Esophagus muscularis mucosa (tissue), 4 donors: ENCODE data around the gene RNASE8. TPM values are rescaled to one million over a fixed set of nuclear protein-coding genes. Genes with fewer than 3 reads are reported as not detected.
A peak's percentile ranks its signal among the peaks of the same experiment; 100 is the strongest.

ENCODE experiments used
- DNase-seq: peaks from one replicate; pipeline ENCODE4 v3.0.0-alpha.2; 2017; ENCODE audit errors: extremely low spot score
- H3K27ac ChIP-seq, 4 donors: fragments of 200-600 bp; sonication (generic); replicated peaks in 1 of 4; 1 replicate in 3 of 4; 2 replicates in 1 of 4; pipeline ENCODE4 v1.5.1; 2016 to 2019; ENCODE audit warnings: mild to moderate bottlenecking in 1 of 4
- H3K27me3 ChIP-seq, 4 donors: fragments of 200-600 bp; sonication (generic); one replicate each; pipeline versions ENCODE4 v1.5.1 to v1.6.0; 2016 to 2019
- H3K36me3 ChIP-seq, 4 donors: fragments of 200-600 bp; sonication (generic); one replicate each; pipeline ENCODE4 v1.5.1; 2016 to 2019
- H3K4me1 ChIP-seq, 4 donors: fragments of 200-600 bp; sonication (generic); one replicate each; pipeline ENCODE4 v1.5.1; 2016 to 2019
- H3K4me3 ChIP-seq, 4 donors: fragments of 200-600 bp; sonication (generic); 1 replicate in 2 of 4; 2 replicates in 2 of 4; pipeline ENCODE4 v1.5.1; 2016 to 2019; ENCODE audit warnings: mild to moderate bottlenecking in 4 of 4, moderate library complexity in 1 of 4
- H3K9me3 ChIP-seq, 4 donors: fragments of 200-600 bp; sonication (generic); 1 replicate in 3 of 4; 2 replicates in 1 of 4; pipeline ENCODE4 v1.5.1; 2016 to 2019
- CTCF ChIP-seq, 3 experiments: fragments of 200-600 bp in 2 of 3; fragments of 450-650 bp in 1 of 3; sonication (generic) in 2 of 3; IDR thresholded peaks; one replicate each; pipeline ENCODE4 v1.5.1; 2017 to 2019; ENCODE audit warnings: antibody characterized with exemption in 3 of 3, mild to moderate bottlenecking in 2 of 3, moderate library complexity in 1 of 3
- EP300 ChIP-seq: sonication (generic); formaldehyde crosslinking; IDR thresholded peaks from one replicate; pipeline ENCODE4 v1.6.1; 2017; ENCODE audit warnings: antibody characterized with exemption
- POLR2A ChIP-seq: fragments of 450-650 bp; IDR thresholded peaks from one replicate; pipeline ENCODE4 v1.6.1; 2017; ENCODE audit warnings: antibody characterized with exemption, moderate library complexity, mild to moderate bottlenecking, low read depth
- POLR2AphosphoS5 ChIP-seq, 2 donors: sonication (generic); formaldehyde crosslinking; IDR thresholded peaks; one replicate each; pipeline ENCODE4 v1.6.1; 2017; ENCODE audit warnings: antibody characterized with exemption in 2 of 2
- WGBS: methylation state at CpG from one replicate; pipeline ENCODE4 v1.1.5; 2018; 5-methylcytosine and 5-hydroxymethylcytosine counted together
- intact Hi-C: fragments of 100-400 bp; cut with DNase I; formaldehyde crosslinking; loops from one replicate; pipeline ENCODE4 v1.15.1; 2023
- total RNA-seq, 4 donors: library from RNA; depleted of rRNA; stranded (reverse); fragments of >200 nt; gene quantifications; one replicate each; pipeline versions ENCODE4 v1.1.0 to v1.2.1, GENCODE V29; 2016

Gene RNASE8
- total RNA-seq, 4 donors from 2014 or later, result not detected

GRCh38 chr14:21106176-21106497, 48.5 kb downstream of the RNASE8 start:
- H3K9me3 ChIP-seq, result no peaks in the 10 kb centered on the region
- no peak for DNase-seq
- intact Hi-C loops, result loop anchor here (10.0 kb wide), 1 partner anchor 641 kb away; the partner anchor contains the start of genes PIP4P1 and PNP
- no peaks in the 10 kb centered on the region for H3K36me3 ChIP-seq
- WGBS, result 59% methylated on average over 4 of the region's 4 CpGs
- TF ChIP-seq POLR2AphosphoS5 (IDR thresholded peaks at IDR 0.05) (peak in 1 of 2 donors; percentile 8), CTCF (IDR thresholded peaks at IDR 0.05) (no peak), POLR2A (no peak), EP300 (no peak)
- no peak overlapping the region for H3K4me3 ChIP-seq
- H3K27ac ChIP-seq, result peak overlapping the region; percentile 30 to 93 (median 58)
- H3K27me3 ChIP-seq, result no peaks in the 10 kb centered on the region
- peaks cover 34 to 46% (median 44%) of the 10 kb centered on the region in 4 donors for H3K4me1 ChIP-seq

- intact Hi-C loops, result loop anchor here (10.0 kb wide), 1 partner anchor 642 kb away; the partner anchor contains the start of genes PIP4P1 and PNP
- peak overlapping the region in 2 of 4 donors; percentile 3 to 17 for H3K4me3 ChIP-seq
Observed at GRCh38 chr14:21106498-21107282, 49.1 kb downstream of the RNASE8 start.

GRCh38 chr14:21107283-21107800, 49.7 kb downstream of the RNASE8 start:
- Histone ChIP-seq H3K4me1 (peaks cover 34 to 46% (median 42%) of the 10 kb centered on the region in 4 donors), H3K36me3 (no peaks in the 10 kb centered on the region), H3K9me3 (no peaks in the 10 kb centered on the region), H3K4me3 (no peak overlapping the region), H3K27ac (peak overlapping the region; percentile 13 to 93 (median 58)), H3K27me3 (no peaks in the 10 kb centered on the region)
- 67% methylated on average over 1 of the region's 5 CpGs for WGBS
- TF ChIP-seq EP300, result no peak
- TF ChIP-seq CTCF (IDR thresholded peaks at IDR 0.05), result no peak
- TF ChIP-seq POLR2A, result no peak
- no peak for TF ChIP-seq POLR2AphosphoS5 (IDR thresholded peaks at IDR 0.05)
- no peak for DNase-seq
- intact Hi-C loops, result loop anchor here (10.0 kb wide), 1 partner anchor 643 kb away; the partner anchor contains the start of genes PIP4P1 and PNP

More at GRCh38 chr14:21106498-21107282, 49.1 kb downstream of the RNASE8 start:
- TF ChIP-seq POLR2AphosphoS5 (IDR thresholded peaks at IDR 0.05), result peak in 1 of 2 donors; percentile 59
- TF ChIP-seq EP300, result no peak
- peak in 2 of 3 experiments; percentile 79 to 84 for TF ChIP-seq CTCF (IDR thresholded peaks at IDR 0.05)
- Histone ChIP-seq H3K27ac (peak overlapping the region; percentile 13 to 93 (median 58)), H3K27me3 (no peaks in the 10 kb centered on the region), H3K36me3 (no peaks in the 10 kb centered on the region), H3K4me1 (peaks cover 34 to 46% (median 44%) of the 10 kb centered on the region in 4 donors), H3K9me3 (no peaks in the 10 kb centered on the region)
- WGBS, result 20% methylated on average over 11 of the region's 11 CpGs
- no peak for DNase-seq

Other genes with a start within 250 kb of the RNASE8 start
- gene RNASE3, start 166.4 kb upstream of the RNASE8 start, total RNA-seq, result under 1 TPM in 2 of 4 donors, not detected in 2; 0.52 to 0.83 TPM
- gene RNASE2, start 102.3 kb upstream of the RNASE8 start, total RNA-seq, result 1 to 10 TPM in 3 of 4 donors, not detected in 1; 1.7 to 3.8 (median 2.1) TPM
- 10 to 100 TPM; 39.8 to 57.4 (median 41.7) TPM for gene METTL17, start 67.8 kb upstream of the RNASE8 start, total RNA-seq
- not detected for gene SLC39A2, start 58.5 kb upstream of the RNASE8 start, total RNA-seq
- gene NDRG2, start 32.8 kb upstream of the RNASE8 start, total RNA-seq, result 100 to 1,000 TPM; 175 to 222 (median 201) TPM
- not detected for gene TPPP2, start 27.6 kb upstream of the RNASE8 start, total RNA-seq
- not detected for gene RNASE13, start 23.0 kb upstream of the RNASE8 start, total RNA-seq
- not detected for gene RNASE7, start 15.5 kb upstream of the RNASE8 start, total RNA-seq
- gene ARHGEF40, start 12.5 kb downstream of the RNASE8 start, total RNA-seq, result 10 to 100 TPM; 19.4 to 47.3 (median 27.0) TPM
- gene ZNF219, start 40.8 kb downstream of the RNASE8 start, total RNA-seq, result 100 to 1,000 TPM in 2 of 4 donors, 10 to 100 TPM in 2; 64.4 to 116 (median 94.3) TPM
- gene TMEM253, start 43.2 kb downstream of the RNASE8 start, total RNA-seq, result under 1 TPM in 1 of 4 donors, not detected in 3; 0.23 TPM
- gene OR5AU1, start 98.2 kb downstream of the RNASE8 start, total RNA-seq, result not detected
- gene HNRNPC, start 211.6 kb downstream of the RNASE8 start, total RNA-seq, result 100 to 1,000 TPM; 260 to 396 (median 292) TPM
- not detected for gene RPGRIP1, start 222.3 kb downstream of the RNASE8 start, total RNA-seq